ENCODE measurements around the gene ARPC4.

- TF ChIP-seq CTCF (IDR thresholded peaks at IDR 0.05) (no peak), POLR2AphosphoS5 (IDR thresholded peaks at IDR 0.05) (no peak)
Observed at GRCh38 chr3:9797196-9797945, 4.5 kb downstream of the ARPC4 start.

Measured in transverse colon (tissue), 4 donors.